HFFc6 (cell line): Measurements from ENCODE around the gene TENM4. TPM values are rescaled to one million over a fixed set of nuclear protein-coding genes. Genes with fewer than 3 reads are reported as not detected.

ENCODE experiments used
- DNase-seq: peaks from one replicate; pipeline ENCODE4 v3.0.0-alpha.2; 2018
- H3K27ac Mint-ChIP-seq: 2 replicates; pipeline ENCODE4 v1.8.0; 2020; ENCODE audit warnings: mild to moderate bottlenecking, mixed read lengths
- H3K27me3 Mint-ChIP-seq: 2 replicates; pipeline ENCODE4 v1.8.0; 2021; ENCODE audit warnings: mild to moderate bottlenecking, moderate library complexity, mixed read lengths; ENCODE audit not compliant: insufficient read depth
- H3K36me3 Mint-ChIP-seq: 2 replicates; pipeline ENCODE4 v1.8.0; 2021; ENCODE audit warnings: low read depth, mixed read lengths
- H3K4me1 Mint-ChIP-seq: 2 replicates; pipeline ENCODE4 v1.8.0; 2020; ENCODE audit warnings: low read depth, mixed read lengths
- H3K4me3 Mint-ChIP-seq: 2 replicates; pipeline ENCODE4 v1.8.0; 2020; ENCODE audit warnings: mild to moderate bottlenecking, moderate library complexity, mixed read lengths
- H3K9me3 Mint-ChIP-seq: 2 replicates; pipeline ENCODE4 v1.8.0; 2020; ENCODE audit warnings: mild to moderate bottlenecking, mixed read lengths
- CTCF ChIP-seq: fragments of 200-600 bp; sonication (generic); IDR thresholded peaks from 2 replicates; pipeline ENCODE4 v1.5.0; 2021; ENCODE audit warnings: antibody characterized with exemption, mild to moderate bottlenecking
- total RNA-seq, 6 experiments: library from RNA; stranded (reverse); fragmentation: NEBNext Ultra II Directional; extraction: Animal tissue kit (Norgen Biotek cat#: 25700); gene quantifications; 2 replicates in 1 of 6; 3 replicates in 5 of 6; pipeline ENCODE4 v1.2.3, GENCODE V29; 2021

The TENM4 gene
- total RNA-seq, 6 experiments from 2014 or later, result 20.9 to 45.5 (median 26.5) TPM

GRCh38 chr11:78825591-78826020 lies 615.2 kb downstream of the TENM4 start:
- Mint-ChIP-seq H3K4me3 (no peak overlapping the region), H3K4me1 (peaks cover 29% of the 10 kb centered on the region), H3K27ac (no peak overlapping the region), H3K9me3 (no peaks in the 10 kb centered on the region), H3K36me3 (no peaks in the 10 kb centered on the region), H3K27me3 (no peaks in the 10 kb centered on the region; the same call in 1 of the 2 replicates)
- no peak for DNase-seq
- TF ChIP-seq CTCF, result no peak

- Mint-ChIP-seq H3K4me3 (no peak overlapping the region), H3K27me3 (no peaks in the 10 kb centered on the region; the same call in 1 of the 2 replicates), H3K36me3 (no peaks in the 10 kb centered on the region), H3K27ac (no peak overlapping the region), H3K9me3 (no peaks in the 10 kb centered on the region), H3K4me1 (peaks cover 29% of the 10 kb centered on the region)
- DNase-seq, result no peak
- TF ChIP-seq CTCF, result no peak
Measured at GRCh38 chr11:78823588-78823987, 617.2 kb downstream of the TENM4 start.

GRCh38 chr11:78822931-78823423 lies 617.9 kb downstream of the TENM4 start:
- peaks cover 29% of the 10 kb centered on the region for H3K4me1 Mint-ChIP-seq
- H3K9me3 Mint-ChIP-seq, result no peaks in the 10 kb centered on the region
- DNase-seq, result no peak
- no peaks in the 10 kb centered on the region; the same call in 1 of the 2 replicates for H3K27me3 Mint-ChIP-seq
- TF ChIP-seq CTCF, result no peak
- no peak overlapping the region for H3K4me3 Mint-ChIP-seq
- H3K27ac Mint-ChIP-seq, result no peak overlapping the region
- no peaks in the 10 kb centered on the region for H3K36me3 Mint-ChIP-seq

- Mint-ChIP-seq H3K36me3 (no peaks in the 10 kb centered on the region), H3K4me1 (peaks cover 29% of the 10 kb centered on the region), H3K4me3 (no peak overlapping the region), H3K27ac (peak overlapping the region; percentile 57; the same call in 1 of the 2 replicates), H3K9me3 (no peaks in the 10 kb centered on the region), H3K27me3 (no peaks in the 10 kb centered on the region)
- no peak for DNase-seq
- no peak for TF ChIP-seq CTCF
Measured at GRCh38 chr11:78821371-78822306, 619.2 kb downstream of the TENM4 start.

- Mint-ChIP-seq H3K27me3 (no peaks in the 10 kb centered on the region), H3K36me3 (no peaks in the 10 kb centered on the region), H3K4me3 (no peak overlapping the region), H3K27ac (no peak overlapping the region), H3K9me3 (no peaks in the 10 kb centered on the region), H3K4me1 (peaks cover 22% of the 10 kb centered on the region)
- TF ChIP-seq CTCF, result no peak
- DNase-seq, result no peak
Measured at GRCh38 chr11:78820741-78821140, 620.1 kb downstream of the TENM4 start.
